ENCODE results near the gene ZNF732.
"Not testable (repeated sequence)": the region's sequence is repeated elsewhere in the genome, so short reads cannot be mapped to it uniquely, and the experiment has no call there.

ZNF732 gene

GRCh38 chr4:256492-256891 is 48.8 kb downstream of the ZNF732 start:
- DNase-seq (ENCODE audit: extremely low read depth in 1 of 2, low read depth in 1 of 2), result no peak

- no peak for DNase-seq (ENCODE audit: extremely low read depth in 1 of 2, low read depth in 1 of 2)
Measured at GRCh38 chr4:253936-254756, 51.1 kb downstream of the ZNF732 start.

GRCh38 chr4:252065-252601 is 53.1 kb downstream of the ZNF732 start:
- no peak for DNase-seq (ENCODE audit: extremely low read depth in 1 of 2, low read depth in 1 of 2)

GRCh38 chr4:244471-244870 is 60.8 kb downstream of the ZNF732 start:
- peak; percentile 10 to 24 for DNase-seq (ENCODE audit: extremely low read depth in 1 of 2, low read depth in 1 of 2)

GRCh38 chr4:243426-243825 is 61.8 kb downstream of the ZNF732 start:
- DNase-seq (ENCODE audit: extremely low read depth in 1 of 2, low read depth in 1 of 2), result no peak

GRCh38 chr4:242121-242848 is 63.0 kb downstream of the ZNF732 start:
- peak; percentile 24 to 35 for DNase-seq (ENCODE audit: extremely low read depth in 1 of 2, low read depth in 1 of 2)

GRCh38 chr4:241411-241810 is 63.9 kb downstream of the ZNF732 start:
- DNase-seq (ENCODE audit: extremely low read depth in 1 of 2, low read depth in 1 of 2), result not testable (repeated sequence)

- DNase-seq (ENCODE audit: extremely low read depth in 1 of 2, low read depth in 1 of 2), result no peak
Measured at GRCh38 chr4:236028-236427, 69.2 kb downstream of the ZNF732 start.

GRCh38 chr4:234178-234577 is 71.1 kb downstream of the ZNF732 start:
- no peak for DNase-seq (ENCODE audit: extremely low read depth in 1 of 2, low read depth in 1 of 2)

- no peak for DNase-seq (ENCODE audit: extremely low read depth in 1 of 2, low read depth in 1 of 2)
Measured at GRCh38 chr4:223913-224497, 81.3 kb downstream of the ZNF732 start.

Data from activated CD8-positive, alpha-beta memory T cell treated with anti-CD3 and anti-CD28 coated beads for 1 hour (primary cell).